Activated CD4-positive, alpha-beta T cell treated with anti-CD3 and anti-CD28 coated beads, Interleukin-2, amount 10 ng/mL, durations not matched to agents 24 days and 14 days (primary cell): ENCODE results near the gene NUDT14. TPM values are rescaled to one million over a fixed set of nuclear protein-coding genes. Genes with fewer than 3 reads are reported as not detected.

ENCODE experiments used
- DNase-seq: peaks from one replicate; pipeline ENCODE4 v3.0.0; 2022
- H3K27ac Mint-ChIP-seq: one replicate; pipeline ENCODE4 v1.8.0; 2022; ENCODE audit warnings: mild to moderate bottlenecking, mixed read lengths
- H3K27me3 Mint-ChIP-seq: one replicate; pipeline ENCODE4 v1.8.0; 2022; ENCODE audit warnings: mixed read lengths
- H3K36me3 Mint-ChIP-seq: one replicate; pipeline ENCODE4 v1.8.0; 2022; ENCODE audit warnings: low read depth, mild to moderate bottlenecking, mixed read lengths
- H3K4me1 Mint-ChIP-seq: one replicate; pipeline ENCODE4 v1.8.0; 2021; ENCODE audit warnings: mixed read lengths
- H3K4me3 Mint-ChIP-seq: one replicate; pipeline ENCODE4 v1.8.0; 2022; ENCODE audit warnings: mild to moderate bottlenecking, moderate library complexity, mixed read lengths
- H3K9me3 Mint-ChIP-seq: one replicate; pipeline ENCODE4 v1.8.0; 2021; ENCODE audit warnings: mixed read lengths
- intact Hi-C: fragments of 100-400 bp; cut with micrococcal nuclease; formaldehyde crosslinking; loops from one replicate; pipeline ENCODE4 v1.15.1; 2023
- total RNA-seq: library from RNA; stranded (reverse); gene quantifications from 2 replicates; pipeline ENCODE4 v1.2.3, GENCODE V29; 2022

NUDT14 gene
- total RNA-seq, 1 donor from 2014 or later: 8.3 TPM

- no peaks in the 10 kb centered on the region for H3K4me1 Mint-ChIP-seq
- intact Hi-C loops: no loop called here
- no peak overlapping the region for H3K4me3 Mint-ChIP-seq
- H3K27me3 Mint-ChIP-seq: no peaks in the 10 kb centered on the region
- H3K9me3 Mint-ChIP-seq: no peaks in the 10 kb centered on the region
- no peak overlapping the region for H3K27ac Mint-ChIP-seq
- H3K36me3 Mint-ChIP-seq: no peaks in the 10 kb centered on the region
- no peak for DNase-seq
These were observed 21.8 kb downstream of the NUDT14 start for GRCh38 chr14:105159344-105159743.

- H3K4me1 Mint-ChIP-seq: no peaks in the 10 kb centered on the region
- intact Hi-C loops: no loop called here
- no peak overlapping the region for H3K27ac Mint-ChIP-seq
- no peak for DNase-seq
- no peaks in the 10 kb centered on the region for H3K9me3 Mint-ChIP-seq
- no peaks in the 10 kb centered on the region for H3K36me3 Mint-ChIP-seq
- no peak overlapping the region for H3K4me3 Mint-ChIP-seq
- H3K27me3 Mint-ChIP-seq: no peaks in the 10 kb centered on the region
These were observed 22.3 kb downstream of the NUDT14 start for GRCh38 chr14:105158794-105159193.

- intact Hi-C loops: no loop called here
- Mint-ChIP-seq H3K4me1 (no peaks in the 10 kb centered on the region), H3K4me3 (no peak overlapping the region), H3K36me3 (no peaks in the 10 kb centered on the region), H3K9me3 (no peaks in the 10 kb centered on the region), H3K27ac (no peak overlapping the region), H3K27me3 (no peaks in the 10 kb centered on the region)
- no peak for DNase-seq
These were observed 23.2 kb downstream of the NUDT14 start for GRCh38 chr14:105157872-105158271.

DNA sequence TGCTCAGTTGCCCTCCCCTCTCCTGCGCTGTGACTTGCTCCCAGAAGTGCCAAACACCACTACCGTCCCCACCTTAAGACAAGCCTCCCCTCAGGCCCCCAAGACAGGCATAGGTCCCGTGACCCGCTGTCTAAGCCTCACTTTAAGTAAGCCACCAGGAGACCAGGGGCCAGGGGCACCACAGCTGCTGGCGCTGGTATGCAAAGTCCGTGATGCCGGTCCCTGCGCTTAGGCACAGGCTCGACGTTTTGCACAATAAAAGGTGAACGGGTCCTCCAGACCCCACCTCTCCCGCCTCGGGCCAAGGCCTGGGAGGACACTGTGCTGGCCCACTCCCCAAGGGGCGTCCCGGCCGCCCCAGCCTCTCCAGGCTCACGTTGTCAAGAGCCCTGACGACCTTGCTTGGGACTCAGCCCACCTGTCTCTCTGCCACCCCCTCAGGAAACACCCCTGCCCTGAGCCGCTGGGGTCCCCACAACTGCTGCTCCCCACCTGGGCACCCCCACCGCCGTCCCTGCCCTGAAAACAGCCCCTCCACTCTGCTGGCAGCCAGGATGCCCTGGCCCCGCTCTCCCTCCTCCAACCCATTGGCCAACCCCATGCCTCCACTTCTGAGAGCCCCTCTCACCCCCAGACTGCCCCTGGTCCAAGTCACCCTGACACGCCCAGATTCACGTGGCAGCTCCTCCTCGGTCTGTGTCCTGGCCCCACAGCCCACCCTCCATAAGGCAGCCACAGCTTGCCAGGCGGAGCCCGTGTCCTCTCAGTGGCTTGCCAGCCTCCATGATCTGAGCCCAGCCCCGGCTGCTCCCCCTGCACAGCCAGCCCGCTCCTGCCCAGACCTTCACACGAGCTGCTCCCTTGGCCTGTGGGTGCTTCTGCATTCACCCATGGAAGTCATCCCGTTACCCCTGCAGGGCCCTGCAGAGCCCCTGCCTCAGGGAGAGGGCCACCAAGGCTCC is 24.4 kb downstream of the NUDT14 start:
- Mint-ChIP-seq H3K27me3 (no peaks in the 10 kb centered on the region), H3K9me3 (no peaks in the 10 kb centered on the region), H3K36me3 (no peaks in the 10 kb centered on the region), H3K27ac (no peak overlapping the region), H3K4me3 (no peak overlapping the region), H3K4me1 (no peaks in the 10 kb centered on the region)
- intact Hi-C loops: no loop called here
- no peak for DNase-seq

- Mint-ChIP-seq H3K4me3 (no peak overlapping the region), H3K27me3 (no peaks in the 10 kb centered on the region), H3K9me3 (no peaks in the 10 kb centered on the region), H3K36me3 (no peaks in the 10 kb centered on the region), H3K4me1 (no peaks in the 10 kb centered on the region), H3K27ac (no peak overlapping the region)
- no peak for DNase-seq
- intact Hi-C loops: no loop called here
These were observed 25.3 kb downstream of the NUDT14 start for GRCh38 chr14:105155681-105156413.

- no peak overlapping the region for H3K4me3 Mint-ChIP-seq
- no peaks in the 10 kb centered on the region for H3K9me3 Mint-ChIP-seq
- intact Hi-C loops: no loop called here
- DNase-seq: no peak
- no peak overlapping the region for H3K27ac Mint-ChIP-seq
- H3K4me1 Mint-ChIP-seq: no peaks in the 10 kb centered on the region
- no peaks in the 10 kb centered on the region for H3K36me3 Mint-ChIP-seq
- no peaks in the 10 kb centered on the region for H3K27me3 Mint-ChIP-seq
These were observed 26.0 kb downstream of the NUDT14 start for GRCh38 chr14:105155071-105155651.

DNA sequence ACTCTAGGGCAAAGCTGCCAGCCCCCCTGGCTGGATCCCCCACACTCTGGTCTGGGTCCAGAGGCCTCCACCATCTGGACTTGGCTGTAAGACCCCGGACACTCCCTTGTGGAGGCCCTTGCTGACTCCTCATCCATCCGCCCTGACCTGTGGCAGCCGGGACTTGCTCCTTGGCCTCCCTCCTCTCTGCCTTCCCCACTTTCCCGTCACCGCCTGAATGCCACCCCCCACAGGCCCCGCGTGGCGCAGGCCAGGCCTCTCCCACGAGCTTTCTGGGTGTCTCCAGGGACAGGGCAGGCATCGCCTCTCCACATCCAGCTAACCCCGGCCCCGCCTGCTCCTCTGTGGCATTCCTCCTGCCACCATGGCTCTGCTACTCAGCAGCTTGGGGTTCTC is 26.6 kb downstream of the NUDT14 start:
- Mint-ChIP-seq H3K27me3 (no peaks in the 10 kb centered on the region), H3K27ac (no peak overlapping the region), H3K4me1 (no peaks in the 10 kb centered on the region), H3K9me3 (no peaks in the 10 kb centered on the region), H3K36me3 (no peaks in the 10 kb centered on the region), H3K4me3 (no peak overlapping the region)
- intact Hi-C loops: no loop called here
- no peak for DNase-seq

GRCh38 chr14:105153739-105154475 is 27.2 kb downstream of the NUDT14 start:
- H3K4me1 Mint-ChIP-seq: no peaks in the 10 kb centered on the region
- no peak overlapping the region for H3K27ac Mint-ChIP-seq
- no peaks in the 10 kb centered on the region for H3K27me3 Mint-ChIP-seq
- intact Hi-C loops: no loop called here
- DNase-seq: no peak
- H3K9me3 Mint-ChIP-seq: no peaks in the 10 kb centered on the region
- H3K4me3 Mint-ChIP-seq: no peak overlapping the region
- H3K36me3 Mint-ChIP-seq: no peaks in the 10 kb centered on the region

- intact Hi-C loops: no loop called here
- Mint-ChIP-seq H3K36me3 (no peaks in the 10 kb centered on the region), H3K4me3 (no peak overlapping the region), H3K4me1 (no peaks in the 10 kb centered on the region), H3K27ac (no peak overlapping the region), H3K27me3 (no peaks in the 10 kb centered on the region), H3K9me3 (no peaks in the 10 kb centered on the region)
- DNase-seq: no peak
These were observed 27.8 kb downstream of the NUDT14 start for GRCh38 chr14:105153331-105153731.

DNA sequence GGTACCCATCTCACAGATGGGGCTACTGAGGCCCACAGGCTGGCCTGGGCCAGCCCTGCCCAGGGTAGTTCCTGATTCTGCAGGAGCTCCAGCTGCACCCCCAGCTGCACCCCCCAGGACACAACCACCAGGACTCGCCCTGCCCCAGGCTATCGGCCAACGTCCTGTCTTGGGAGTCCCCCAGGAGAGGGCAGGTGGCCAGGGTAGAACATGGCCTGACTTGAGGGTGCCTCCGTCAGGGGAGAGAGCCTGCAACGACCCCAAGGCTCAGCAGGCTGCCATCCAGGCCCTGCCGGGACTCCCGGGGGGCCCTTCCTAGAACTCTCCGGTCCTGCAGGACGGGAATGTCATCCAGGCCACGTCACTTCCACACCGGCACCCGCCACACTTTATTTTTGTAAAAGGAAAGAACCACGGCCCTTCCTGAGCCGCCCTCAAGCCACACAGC is 28.3 kb downstream of the NUDT14 start:
- Mint-ChIP-seq H3K27ac (no peak overlapping the region), H3K36me3 (no peaks in the 10 kb centered on the region), H3K27me3 (no peaks in the 10 kb centered on the region), H3K4me3 (no peak overlapping the region), H3K9me3 (no peaks in the 10 kb centered on the region), H3K4me1 (no peaks in the 10 kb centered on the region)
- DNase-seq: no peak
- intact Hi-C loops: no loop called here

- Mint-ChIP-seq H3K36me3 (no peaks in the 10 kb centered on the region), H3K4me3 (no peak overlapping the region), H3K27ac (no peak overlapping the region), H3K9me3 (no peaks in the 10 kb centered on the region), H3K4me1 (no peaks in the 10 kb centered on the region), H3K27me3 (no peaks in the 10 kb centered on the region)
- DNase-seq: no peak
- intact Hi-C loops: no loop called here
These were observed 29.0 kb downstream of the NUDT14 start for GRCh38 chr14:105151838-105152793.

- intact Hi-C loops: no loop called here
- Mint-ChIP-seq H3K36me3 (no peaks in the 10 kb centered on the region), H3K9me3 (no peaks in the 10 kb centered on the region), H3K4me1 (no peaks in the 10 kb centered on the region), H3K4me3 (no peak overlapping the region), H3K27ac (no peak overlapping the region), H3K27me3 (no peaks in the 10 kb centered on the region)
- no peak for DNase-seq
These were observed 29.9 kb downstream of the NUDT14 start for GRCh38 chr14:105151084-105151837.
